A549 (cell line): Measurements from ENCODE around the gene KIAA0232. TPM values are rescaled to one million over a fixed set of nuclear protein-coding genes. Genes with fewer than 3 reads are reported as not detected.

Source experiments
- ATAC-seq, 2 experiments: fragments of 200-7000 bp in 1 of 2; fragments of >200 bp in 1 of 2; cut with Nextera tagmentation in 1 of 2; cut with Tn5 transposase in 1 of 2; 3 replicates each; pipeline versions ENCODE4 v1.8.0 to v1.9.1; 2018 to 2020; ENCODE audit warnings: mild to moderate bottlenecking in 1 of 2, moderate library complexity in 1 of 2
- CTCF ChIA-PET: fragments of 300-600 bp; sonication (Branson Sonifier 250); formaldehyde crosslinking; extraction: SDS; loops from one replicate; lab custom pipeline; 2021; ENCODE audit warnings: antibody characterized with exemption, inconsistent platforms; lab: Yijun Ruan, JAX
- POLR2A ChIA-PET: fragments of 350-600 bp; formaldehyde crosslinking; extraction: SDS; loops from one replicate; lab custom pipeline; 2021; ENCODE audit warnings: antibody characterized with exemption, inconsistent platforms; lab: Yijun Ruan, JAX
- DNase-seq, 2 experiments: peaks; one replicate each; pipeline versions ENCODE4 v3.0.0 to v3.0.0-alpha.2; 2011 to 2016; ENCODE audit warnings: low read depth in 1 of 2, low spot score in 1 of 2
- FAIRE-seq: peaks from 2 replicates; lab custom pipeline; 2011; peaks lifted over from hg19 to GRCh38; lab: Jason Lieb, UNC
- H3K27ac ChIP-seq, 2 experiments: fragments of >200 bp; sonication (Bioruptor Twin); formaldehyde crosslinking; 3 replicates each; pipeline ENCODE4 v1.5.1; 2016 to 2017
- H3K4me1 ChIP-seq: fragments of >200 bp; sonication (Bioruptor Twin); formaldehyde crosslinking; 3 replicates; pipeline ENCODE4 v1.6.1; 2016
- H3K4me2 ChIP-seq: fragments of >200 bp; sonication (Bioruptor Twin); formaldehyde crosslinking; 3 replicates; pipeline ENCODE4 v1.6.1; 2016
- H3K4me3 ChIP-seq: fragments of >200 bp; sonication (Bioruptor Twin); formaldehyde crosslinking; 3 replicates; pipeline ENCODE4 v1.5.1; 2016
- H3K9me3 ChIP-seq: fragments of >200 bp; sonication (Bioruptor Twin); formaldehyde crosslinking; 3 replicates; pipeline ENCODE4 v1.6.1; 2016
- BHLHE40 ChIP-seq: IDR thresholded peaks from 2 replicates; pipeline ENCODE4 v1.6.1; 2012; ENCODE audit warnings: low read depth, low read length, inconsistent platforms
- CHD2 ChIP-seq: fragments of 150-350 bp; IDR thresholded peaks from 2 replicates; pipeline ENCODE4 v1.6.1; 2014; ENCODE audit warnings: low read length; ENCODE audit not compliant: partially characterized antibody
- CHD4 ChIP-seq: fragments of 200-600 bp; sonication (generic); IDR thresholded peaks from 2 replicates; pipeline ENCODE4 v1.6.1; 2016; ENCODE audit warnings: antibody characterized with exemption, mild to moderate bottlenecking, borderline replicate concordance
- ESRRA ChIP-seq: fragments of 150-350 bp; IDR thresholded peaks from 2 replicates; pipeline ENCODE4 v1.6.1; 2014; ENCODE audit warnings: mild to moderate bottlenecking, low read length, borderline replicate concordance
- GATA3 ChIP-seq: IDR thresholded peaks from 2 replicates; pipeline ENCODE4 v1.6.1; 2012; ENCODE audit warnings: borderline replicate concordance
- HOXA7 ChIP-seq: fragments of 250-450 bp; sonication (Bioruptor Pico); IDR thresholded peaks from 2 replicates; pipeline ENCODE4 v1.5.0; 2020; ENCODE audit warnings: mild to moderate bottlenecking, moderate library complexity
- HOXB13 ChIP-seq: fragments of 250-450 bp; sonication (Bioruptor Pico); IDR thresholded peaks from 2 replicates; pipeline ENCODE4 v1.5.0; 2020; ENCODE audit warnings: low read depth, mild to moderate bottlenecking, moderate library complexity
- HOXB5 ChIP-seq: fragments of 250-450 bp; sonication (Bioruptor Pico); IDR thresholded peaks from 2 replicates; pipeline ENCODE4 v1.5.0; 2020; ENCODE audit warnings: mild to moderate bottlenecking, moderate library complexity
- JUN ChIP-seq, 2 experiments: fragments of >200 bp; sonication (Bioruptor Twin); formaldehyde crosslinking; IDR thresholded peaks; 2 replicates in 1 of 2; 3 replicates in 1 of 2; pipeline ENCODE4 v1.6.1; 2016 to 2017
- KDM1A ChIP-seq: fragments of 200-600 bp; sonication (generic); IDR thresholded peaks from 2 replicates; pipeline ENCODE4 v1.6.1; 2016; ENCODE audit warnings: low read depth, mild to moderate bottlenecking
- KDM5A ChIP-seq: fragments of 200-600 bp; sonication (generic); IDR thresholded peaks from 2 replicates; pipeline ENCODE4 v1.6.1; 2016; ENCODE audit warnings: antibody characterized with exemption, mild to moderate bottlenecking
- MAFK ChIP-seq: fragments of 450-650 bp; IDR thresholded peaks from 2 replicates; pipeline ENCODE4 v1.6.1; 2014; ENCODE audit not compliant: partially characterized antibody
- NFE2L2 ChIP-seq: fragments of 150-350 bp; conservative IDR thresholded peaks from 2 replicates; pipeline ENCODE4 v1.6.1; 2014; ENCODE audit warnings: low read length
- POLR2AphosphoS2 ChIP-seq: conservative IDR thresholded peaks from 2 replicates; pipeline ENCODE4 v1.6.1; 2012; ENCODE audit warnings: low read length, improper control_type of control experiment, inconsistent platforms
- RFX5 ChIP-seq: fragments of 450-650 bp; IDR thresholded peaks from 2 replicates; pipeline ENCODE4 v1.7.1; 2014; ENCODE audit warnings: antibody characterized with exemption, mild to moderate bottlenecking, moderate library complexity
- RNF2 ChIP-seq: fragments of 200-600 bp; sonication (generic); IDR thresholded peaks from 2 replicates; pipeline ENCODE4 v1.6.1; 2016; ENCODE audit warnings: low read depth, mild to moderate bottlenecking, antibody characterized with exemption, moderate library complexity, borderline replicate concordance
- ZSCAN20 ChIP-seq: fragments of 250-450 bp; sonication (Bioruptor Pico); IDR thresholded peaks from 2 replicates; pipeline ENCODE4 v1.8.0; 2022; ENCODE audit warnings: mild to moderate bottlenecking, moderate library complexity
- WGBS: methylation state at CpG from one replicate; pipeline ENCODE4 v1.1.6; 2017; ENCODE audit errors: missing lambda C conversion rate; 5-methylcytosine and 5-hydroxymethylcytosine counted together
- polyA plus RNA-seq, 4 experiments: library from polyadenylated mRNA; depleted of rRNA in 3 of 4; stranded (reverse); fragments of >200 nt; fragmentation: RNase III in 1 of 4; extraction: RNeasy Plus Mini Kit Qiagen cat#74134 plus additional on column Dnase treatment in 1 of 4; gene quantifications; 2 replicates in 3 of 4; 3 replicates in 1 of 4; pipeline ENCODE4 v1.2.3, GENCODE V29; 2011 to 2017
- TF ChIP-seq, protein P1 (sequence below): IDR thresholded peaks from 2 replicates; pipeline ENCODE4 v1.6.1; 2012; ENCODE audit warnings: low read depth, borderline replicate concordance
- TF ChIP-seq, protein P2 (sequence below): fragments of 250-450 bp; sonication (Bioruptor Pico); IDR thresholded peaks from 2 replicates; pipeline ENCODE4 v1.5.0; 2020; ENCODE audit warnings: low read depth, mild to moderate bottlenecking, moderate library complexity
- TF ChIP-seq, protein P3 (sequence below): fragments of 150-350 bp; IDR thresholded peaks from 2 replicates; pipeline ENCODE4 v1.6.1; 2014; ENCODE audit warnings: low read depth, mild to moderate bottlenecking, low read length
- TF ChIP-seq, protein P4 (sequence below): fragments of >200 bp; sonication (Bioruptor Twin); formaldehyde crosslinking; IDR thresholded peaks from 2 replicates; pipeline ENCODE4 v1.6.1; 2016
- TF ChIP-seq, protein P5 (sequence below): fragments of >200 bp; sonication (Bioruptor Twin); formaldehyde crosslinking; IDR thresholded peaks from 3 replicates; pipeline ENCODE4 v1.5.1; 2016
- TF ChIP-seq, protein P6 (sequence below): fragments of 450-650 bp; IDR thresholded peaks from 2 replicates; pipeline ENCODE4 v1.6.1; 2014; ENCODE audit warnings: antibody characterized with exemption

KIAA0232 gene
- polyA plus RNA-seq, 2 of the 4 experiments (the other 2 are of a cell fraction): 9.3 to 21.5 TPM

DNA sequence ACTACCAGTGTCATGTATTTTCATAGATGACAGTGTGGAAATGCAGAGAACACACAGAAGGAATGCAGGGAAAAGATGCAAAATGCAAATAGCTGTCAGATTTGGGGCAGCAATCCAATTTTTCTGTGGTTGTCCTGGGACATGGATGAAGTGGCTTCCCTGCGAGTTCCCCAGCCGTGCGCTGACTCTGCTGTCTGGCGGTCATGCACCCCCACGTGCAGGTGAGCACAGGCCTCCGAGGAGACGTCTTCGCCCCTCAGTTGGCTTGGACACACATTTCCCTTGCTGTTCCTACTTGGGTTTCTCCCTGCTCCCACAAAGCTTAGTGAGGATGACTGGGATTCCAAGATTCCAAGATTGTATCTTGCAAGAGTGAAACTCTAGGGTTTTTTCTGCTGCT is 42.2 kb upstream of the KIAA0232 start:
- no peak overlapping the region for H3K4me3 ChIP-seq
- DNase-seq: no peak
- no peaks in the 10 kb centered on the region for H3K9me3 ChIP-seq
- ChIA-PET CTCF (no interaction called here), POLR2A (no interaction called here)
- no peaks in the 10 kb centered on the region for H3K4me1 ChIP-seq
- no peak for FAIRE-seq
- 90% methylated on average over 8 of the region's 8 CpGs for WGBS
- TF ChIP-seq NFE2L2: no peak
- TF ChIP-seq, protein P1, sequence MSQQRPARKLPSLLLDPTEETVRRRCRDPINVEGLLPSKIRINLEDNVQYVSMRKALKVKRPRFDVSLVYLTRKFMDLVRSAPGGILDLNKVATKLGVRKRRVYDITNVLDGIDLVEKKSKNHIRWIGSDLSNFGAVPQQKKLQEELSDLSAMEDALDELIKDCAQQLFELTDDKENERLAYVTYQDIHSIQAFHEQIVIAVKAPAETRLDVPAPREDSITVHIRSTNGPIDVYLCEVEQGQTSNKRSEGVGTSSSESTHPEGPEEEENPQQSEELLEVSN: no peak
- no peak for TF ChIP-seq HOXB13
- no peak for TF ChIP-seq GATA3
- TF ChIP-seq KDM1A: no peak
- TF ChIP-seq ZSCAN20 (CRISPR knock-in tag): no peak
- ATAC-seq: no peak
- no peak overlapping the region for H3K4me2 ChIP-seq
- H3K27ac ChIP-seq: no peak overlapping the region

DNA sequence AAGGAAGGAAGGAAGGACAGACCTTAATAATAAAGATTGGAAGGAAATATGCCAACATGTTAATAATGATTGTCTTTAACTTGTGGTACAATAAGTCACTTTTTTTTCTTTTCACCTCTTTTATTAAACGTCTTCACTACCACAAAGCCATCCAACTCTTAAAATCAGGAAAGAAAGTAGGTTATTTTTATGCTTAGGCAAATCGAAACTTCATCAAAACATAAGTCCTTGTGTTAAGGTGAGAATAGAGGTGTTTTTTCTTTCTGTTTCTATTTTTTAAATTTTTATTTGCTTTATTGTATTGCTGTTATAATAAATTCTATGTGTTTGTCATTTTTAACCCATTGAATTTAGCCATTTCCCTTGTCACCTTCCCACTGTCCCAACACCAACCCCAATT is 40.0 kb upstream of the KIAA0232 start:
- peaks cover 15% of the 10 kb centered on the region for H3K4me1 ChIP-seq
- no peak overlapping the region for H3K4me2 ChIP-seq
- CTCF ChIA-PET: interaction anchor here (1.6 kb wide), 1 partner anchor 22 kb away, joined by 4 read pairs; no protein-coding TSS in a partner anchor
- POLR2A ChIA-PET: no interaction called here
- no peak for FAIRE-seq
- TF ChIP-seq, protein P1: no peak
- TF ChIP-seq, protein P2, sequence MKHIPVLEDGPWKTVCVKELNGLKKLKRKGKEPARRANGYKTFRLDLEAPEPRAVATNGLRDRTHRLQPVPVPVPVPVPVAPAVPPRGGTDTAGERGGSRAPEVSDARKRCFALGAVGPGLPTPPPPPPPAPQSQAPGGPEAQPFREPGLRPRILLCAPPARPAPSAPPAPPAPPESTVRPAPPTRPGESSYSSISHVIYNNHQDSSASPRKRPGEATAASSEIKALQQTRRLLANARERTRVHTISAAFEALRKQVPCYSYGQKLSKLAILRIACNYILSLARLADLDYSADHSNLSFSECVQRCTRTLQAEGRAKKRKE (CRISPR knock-in tag): no peak
- TF ChIP-seq KDM1A: no peak
- TF ChIP-seq, protein P3, sequence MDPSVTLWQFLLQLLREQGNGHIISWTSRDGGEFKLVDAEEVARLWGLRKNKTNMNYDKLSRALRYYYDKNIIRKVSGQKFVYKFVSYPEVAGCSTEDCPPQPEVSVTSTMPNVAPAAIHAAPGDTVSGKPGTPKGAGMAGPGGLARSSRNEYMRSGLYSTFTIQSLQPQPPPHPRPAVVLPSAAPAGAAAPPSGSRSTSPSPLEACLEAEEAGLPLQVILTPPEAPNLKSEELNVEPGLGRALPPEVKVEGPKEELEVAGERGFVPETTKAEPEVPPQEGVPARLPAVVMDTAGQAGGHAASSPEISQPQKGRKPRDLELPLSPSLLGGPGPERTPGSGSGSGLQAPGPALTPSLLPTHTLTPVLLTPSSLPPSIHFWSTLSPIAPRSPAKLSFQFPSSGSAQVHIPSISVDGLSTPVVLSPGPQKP: no peak
- TF ChIP-seq, protein P4, sequence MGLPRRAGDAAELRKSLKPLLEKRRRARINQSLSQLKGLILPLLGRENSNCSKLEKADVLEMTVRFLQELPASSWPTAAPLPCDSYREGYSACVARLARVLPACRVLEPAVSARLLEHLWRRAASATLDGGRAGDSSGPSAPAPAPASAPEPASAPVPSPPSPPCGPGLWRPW: no peak
- no peak for TF ChIP-seq RFX5
- no peak for TF ChIP-seq MAFK
- no peak for TF ChIP-seq CHD2
- no peak for TF ChIP-seq RNF2
- TF ChIP-seq, protein P5, sequence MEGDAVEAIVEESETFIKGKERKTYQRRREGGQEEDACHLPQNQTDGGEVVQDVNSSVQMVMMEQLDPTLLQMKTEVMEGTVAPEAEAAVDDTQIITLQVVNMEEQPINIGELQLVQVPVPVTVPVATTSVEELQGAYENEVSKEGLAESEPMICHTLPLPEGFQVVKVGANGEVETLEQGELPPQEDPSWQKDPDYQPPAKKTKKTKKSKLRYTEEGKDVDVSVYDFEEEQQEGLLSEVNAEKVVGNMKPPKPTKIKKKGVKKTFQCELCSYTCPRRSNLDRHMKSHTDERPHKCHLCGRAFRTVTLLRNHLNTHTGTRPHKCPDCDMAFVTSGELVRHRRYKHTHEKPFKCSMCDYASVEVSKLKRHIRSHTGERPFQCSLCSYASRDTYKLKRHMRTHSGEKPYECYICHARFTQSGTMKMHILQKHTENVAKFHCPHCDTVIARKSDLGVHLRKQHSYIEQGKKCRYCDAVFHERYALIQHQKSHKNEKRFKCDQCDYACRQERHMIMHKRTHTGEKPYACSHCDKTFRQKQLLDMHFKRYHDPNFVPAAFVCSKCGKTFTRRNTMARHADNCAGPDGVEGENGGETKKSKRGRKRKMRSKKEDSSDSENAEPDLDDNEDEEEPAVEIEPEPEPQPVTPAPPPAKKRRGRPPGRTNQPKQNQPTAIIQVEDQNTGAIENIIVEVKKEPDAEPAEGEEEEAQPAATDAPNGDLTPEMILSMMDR: no peak
- TF ChIP-seq CHD4: no peak
- TF ChIP-seq HOXA7 (CRISPR knock-in tag): no peak
- TF ChIP-seq BHLHE40: no peak
- no peak for TF ChIP-seq JUN (IDR thresholded peaks at IDR 0.05)
- no peak for TF ChIP-seq ESRRA
- TF ChIP-seq, protein P6, sequence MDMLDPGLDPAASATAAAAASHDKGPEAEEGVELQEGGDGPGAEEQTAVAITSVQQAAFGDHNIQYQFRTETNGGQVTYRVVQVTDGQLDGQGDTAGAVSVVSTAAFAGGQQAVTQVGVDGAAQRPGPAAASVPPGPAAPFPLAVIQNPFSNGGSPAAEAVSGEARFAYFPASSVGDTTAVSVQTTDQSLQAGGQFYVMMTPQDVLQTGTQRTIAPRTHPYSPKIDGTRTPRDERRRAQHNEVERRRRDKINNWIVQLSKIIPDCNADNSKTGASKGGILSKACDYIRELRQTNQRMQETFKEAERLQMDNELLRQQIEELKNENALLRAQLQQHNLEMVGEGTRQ: no peak
- no peak for TF ChIP-seq POLR2AphosphoS2
- TF ChIP-seq HOXB13: no peak
- TF ChIP-seq KDM5A: no peak
- TF ChIP-seq HOXB5 (CRISPR knock-in tag): no peak
- H3K27ac ChIP-seq: no peak overlapping the region
- no peak for ATAC-seq
- H3K4me3 ChIP-seq: no peak overlapping the region
- DNase-seq: no peak
- WGBS: 51% methylated on average over 2 of the region's 2 CpGs
- no peaks in the 10 kb centered on the region for H3K9me3 ChIP-seq
